Peyer's patch (tissue), 4 donors: ENCODE data around the gene TNN.

Experiments
- CTCF ChIP-seq, 6 experiments: fragments of 450-650 bp in 4 of 6; fragments of 200-600 bp in 2 of 6; sonication (generic) in 1 of 6; IDR thresholded peaks; one replicate each; pipeline ENCODE4 v1.5.1; 2017 to 2019; ENCODE audit warnings: antibody characterized with exemption in 6 of 6, mild to moderate bottlenecking in 3 of 6, moderate library complexity in 1 of 6
- POLR2A ChIP-seq, 2 donors: fragments of 450-650 bp; IDR thresholded peaks; one replicate each; pipeline ENCODE4 v1.5.1; 2017; ENCODE audit warnings: antibody characterized with exemption in 2 of 2, mild to moderate bottlenecking in 2 of 2, moderate library complexity in 2 of 2

- TF ChIP-seq CTCF (IDR thresholded peaks at IDR 0.05) (no peak), POLR2A (IDR thresholded peaks at IDR 0.05) (no peak)
These were observed 25.0 kb upstream of the TNN start for GRCh38 chr1:175042650-175043049.
